NOMO-1 (cell line): ENCODE data around the gene KCNIP3.
A peak's percentile ranks its signal among the peaks of the same experiment; 100 is the strongest.
"Not testable (repeated sequence)": the region's sequence is repeated elsewhere in the genome, so short reads cannot be mapped to it uniquely, and the experiment has no call there.

Source experiments
- DNase-seq, 2 experiments: peaks; one replicate each; lab custom pipeline; 2025; ENCODE audit not compliant: unreplicated experiment in 2 of 2; lab: John Stamatoyannopoulos, UW

KCNIP3 gene

DNA sequence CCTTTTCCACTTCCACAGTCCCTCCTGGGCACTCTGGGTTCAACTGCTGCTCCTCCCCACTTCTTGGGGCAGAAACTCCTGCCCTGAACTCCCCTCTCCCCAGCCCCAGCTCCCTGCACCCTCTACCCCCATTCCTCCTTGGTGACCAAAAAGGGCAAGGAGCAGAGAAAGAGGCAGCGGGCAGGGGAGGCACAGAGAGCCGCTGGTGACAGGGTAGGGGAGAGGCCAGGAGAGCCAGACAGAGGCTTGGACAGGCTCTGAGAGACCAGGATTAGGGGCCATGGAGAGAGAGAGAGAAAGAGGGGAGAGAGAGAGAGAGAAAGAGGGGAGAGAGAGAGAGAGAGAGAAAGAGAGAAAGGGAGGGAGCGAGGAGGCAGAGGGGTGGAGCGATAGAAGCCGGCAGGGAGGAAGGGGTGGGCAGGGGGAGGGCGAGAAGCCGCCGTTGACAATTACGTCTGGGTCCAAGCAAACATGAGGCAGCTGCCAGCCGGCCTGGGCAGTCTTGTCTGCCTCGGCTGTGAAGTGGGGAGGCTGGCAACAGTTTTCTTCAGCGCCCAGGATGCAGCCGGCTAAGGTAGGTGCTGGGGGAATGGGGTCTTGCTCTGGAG is at the start of gene KCNIP3:
Gene KCNIP3 (plus strand): TSS at position 468 of the 608 bp plus-strand sequence. CDS start 92 bp downstream, at position 560.
- no peak for DNase-seq

GRCh38 chr2:95258271-95258670 is 38.9 kb upstream of the KCNIP3 start:
- no peak for DNase-seq

DNA sequence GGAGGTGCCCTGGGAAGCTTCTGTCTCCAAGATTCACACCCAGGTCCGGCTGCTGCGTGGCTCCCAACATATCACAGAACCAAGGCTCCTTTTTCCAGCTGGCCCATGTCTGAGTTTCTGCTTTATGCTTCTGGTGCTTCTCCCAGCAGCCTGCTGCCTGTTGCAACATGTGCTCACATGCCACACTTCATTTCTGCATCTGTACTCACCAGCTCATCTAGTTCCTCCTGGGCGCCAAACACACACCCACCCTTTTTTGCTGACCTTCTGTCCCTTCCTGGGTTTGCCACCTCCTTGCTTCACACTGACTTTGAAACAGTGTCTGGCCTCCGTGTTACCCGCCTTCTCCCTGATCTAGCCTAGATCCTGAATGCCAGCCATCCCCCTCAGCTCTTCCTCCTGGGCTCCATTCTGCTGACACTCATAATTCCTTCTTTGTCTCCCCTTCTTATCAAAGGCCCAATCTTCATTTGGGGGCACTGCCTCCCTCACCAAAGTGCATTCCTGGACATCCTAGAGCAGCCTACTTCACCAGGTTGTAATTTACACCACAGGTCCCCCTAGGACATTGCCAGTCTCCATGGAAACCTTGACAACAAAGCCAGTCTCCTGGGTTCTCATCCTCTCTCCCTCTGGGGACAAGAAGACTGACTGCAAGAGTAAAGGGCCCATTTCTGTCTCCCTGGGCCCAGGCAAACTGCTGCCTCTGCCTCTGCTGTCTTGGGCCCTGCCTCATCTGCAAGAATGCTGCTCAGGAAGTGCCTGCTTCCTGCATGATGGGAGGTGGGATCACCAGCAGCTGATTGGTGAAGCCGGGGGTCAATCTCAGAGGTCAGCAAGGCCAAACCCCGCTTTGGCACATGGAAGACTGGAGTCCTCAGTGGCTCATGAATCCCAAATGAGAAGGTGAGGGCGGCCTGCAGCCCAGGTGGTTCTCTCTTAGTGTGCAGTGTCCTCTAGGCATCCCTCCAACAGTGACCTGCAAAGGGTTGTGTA is 36.8 kb upstream of the KCNIP3 start:
- DNase-seq, result peak; percentile 3 to 25

DNA sequence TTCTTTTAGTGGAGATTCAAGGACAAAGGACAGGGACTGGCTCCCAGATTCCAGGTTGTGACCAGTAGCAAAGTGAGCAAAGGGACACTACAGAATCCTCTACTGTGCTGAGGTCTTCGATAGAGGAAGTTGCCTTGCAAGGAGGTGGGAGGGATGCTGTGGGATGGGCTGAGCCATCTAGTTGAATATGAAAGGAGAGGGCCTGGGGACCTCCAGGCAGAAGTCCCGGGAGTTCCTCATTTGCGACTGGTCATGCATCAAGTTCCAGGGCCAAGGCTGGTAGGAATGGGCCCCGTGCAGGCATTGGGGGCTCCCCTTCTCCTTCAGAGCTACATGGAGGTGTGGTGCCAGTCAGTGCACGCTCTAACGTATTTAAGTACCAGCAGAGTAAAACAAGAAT is 35.5 kb upstream of the KCNIP3 start:
- no peak for DNase-seq

- DNase-seq, result no peak
Measured at GRCh38 chr2:95262896-95263542, 34.1 kb upstream of the KCNIP3 start.

DNA sequence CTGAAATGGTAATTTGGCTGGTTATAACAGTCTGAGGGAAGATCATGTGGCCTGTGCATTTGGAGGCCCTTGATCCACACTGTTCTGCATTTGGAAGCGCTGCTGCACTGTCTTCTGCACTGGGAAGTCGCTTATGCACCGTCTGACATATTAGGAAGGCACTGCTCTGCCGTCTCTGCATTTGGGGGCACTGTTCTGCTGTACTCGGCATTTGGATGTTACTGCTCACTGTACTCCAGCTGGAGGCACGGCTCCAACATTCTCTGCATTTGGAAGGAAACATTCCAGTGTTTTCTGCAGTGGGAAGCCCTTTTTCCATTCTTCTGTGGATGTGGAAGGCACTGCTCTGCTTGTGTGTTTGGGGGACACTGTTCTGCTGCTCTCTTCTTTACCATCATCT is 32.5 kb upstream of the KCNIP3 start:
- DNase-seq, result no peak

DNA sequence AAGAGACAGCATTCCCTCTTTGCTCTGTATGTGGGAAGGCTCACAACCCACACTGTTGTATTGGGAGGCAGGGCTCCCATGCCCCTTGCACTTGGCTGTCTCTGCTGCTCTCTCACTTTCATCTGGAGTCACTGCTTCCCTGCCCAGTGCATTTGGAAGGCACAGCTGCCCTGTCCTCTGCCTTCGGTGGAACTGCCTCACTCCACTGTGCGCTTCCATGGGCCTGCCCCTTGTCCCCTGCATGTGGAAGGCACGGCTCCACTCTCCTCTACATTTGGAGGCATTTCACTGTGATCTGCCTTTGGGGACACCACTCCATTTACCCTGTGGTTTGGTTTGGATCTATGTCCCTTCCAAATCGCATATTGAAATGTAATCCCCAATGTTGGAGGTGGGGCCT is 32.0 kb upstream of the KCNIP3 start:
- DNase-seq, result no peak

DNA sequence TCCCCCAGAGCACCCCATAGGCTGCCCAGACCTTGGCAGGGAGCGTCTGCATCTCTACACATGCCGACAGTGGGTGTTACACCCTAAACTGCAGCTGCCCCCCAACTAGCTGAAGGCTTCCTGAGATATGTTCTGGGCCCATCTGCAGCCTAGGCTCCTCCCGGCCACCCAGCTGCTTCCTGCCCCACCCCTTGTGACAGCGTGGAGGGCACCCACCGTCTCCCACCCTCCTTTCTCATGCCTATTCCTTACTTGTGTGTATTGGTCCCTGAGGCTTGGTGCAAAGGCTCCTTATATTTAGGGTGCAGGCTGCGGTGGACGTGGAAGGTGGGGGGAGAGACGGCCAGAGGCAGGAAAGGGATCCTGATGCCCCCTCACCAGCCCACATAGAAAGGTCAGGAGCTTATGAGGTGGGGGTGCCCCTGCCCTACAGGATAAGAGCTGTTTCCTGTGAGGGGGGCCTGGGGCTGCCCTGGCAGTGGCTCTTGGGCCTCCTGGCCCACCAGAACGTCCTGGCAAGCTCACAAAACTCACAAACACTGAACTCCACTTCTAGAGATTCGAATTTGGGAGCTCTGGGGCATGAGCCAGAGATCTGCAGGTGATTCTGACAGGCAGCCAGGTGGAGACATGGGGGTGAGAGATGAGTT is 30.2 kb upstream of the KCNIP3 start:
- no peak for DNase-seq

GRCh38 chr2:95267458-95268210 is 29.5 kb upstream of the KCNIP3 start:
- DNase-seq, result no peak

DNA sequence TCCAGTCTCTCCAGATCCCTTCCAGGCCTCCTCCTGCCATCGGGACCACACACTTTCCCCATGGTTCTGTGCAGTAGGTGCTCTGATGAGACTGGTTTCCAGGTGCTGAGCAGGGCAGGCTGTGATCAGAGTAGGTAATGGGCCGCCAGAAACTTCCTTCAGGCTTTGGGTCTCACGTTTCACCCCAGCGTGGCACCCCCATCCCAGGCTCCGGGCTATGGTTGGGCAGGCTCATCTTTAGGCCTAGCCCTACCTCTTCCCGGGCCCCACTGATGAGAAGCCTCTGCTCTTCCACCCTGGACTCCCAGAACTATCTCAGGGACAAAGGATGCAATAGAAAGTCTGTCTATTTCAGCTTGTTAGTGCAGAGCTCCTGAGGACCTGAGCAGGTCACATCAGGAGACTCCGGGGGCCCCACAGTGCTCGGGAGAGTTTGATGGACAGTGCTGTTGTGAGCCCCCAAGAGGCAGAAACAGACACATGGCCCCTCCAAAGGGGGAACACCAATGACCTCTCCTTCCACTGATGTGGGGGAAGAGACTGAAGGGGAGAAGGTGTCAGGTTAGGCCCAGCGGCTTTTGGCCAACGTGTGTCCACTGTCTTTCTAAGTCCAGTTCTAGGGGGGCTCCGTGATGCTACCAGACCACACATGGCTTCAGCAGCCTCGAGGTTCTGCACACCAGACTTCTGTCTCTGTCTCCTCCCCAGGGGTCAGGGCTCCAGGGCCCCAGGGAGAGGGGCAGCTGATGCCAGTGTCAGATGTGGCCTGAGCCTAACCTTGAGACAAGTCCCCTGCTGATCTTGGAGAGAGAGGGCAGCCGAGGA is 28.7 kb upstream of the KCNIP3 start:
- DNase-seq, result no peak

DNA sequence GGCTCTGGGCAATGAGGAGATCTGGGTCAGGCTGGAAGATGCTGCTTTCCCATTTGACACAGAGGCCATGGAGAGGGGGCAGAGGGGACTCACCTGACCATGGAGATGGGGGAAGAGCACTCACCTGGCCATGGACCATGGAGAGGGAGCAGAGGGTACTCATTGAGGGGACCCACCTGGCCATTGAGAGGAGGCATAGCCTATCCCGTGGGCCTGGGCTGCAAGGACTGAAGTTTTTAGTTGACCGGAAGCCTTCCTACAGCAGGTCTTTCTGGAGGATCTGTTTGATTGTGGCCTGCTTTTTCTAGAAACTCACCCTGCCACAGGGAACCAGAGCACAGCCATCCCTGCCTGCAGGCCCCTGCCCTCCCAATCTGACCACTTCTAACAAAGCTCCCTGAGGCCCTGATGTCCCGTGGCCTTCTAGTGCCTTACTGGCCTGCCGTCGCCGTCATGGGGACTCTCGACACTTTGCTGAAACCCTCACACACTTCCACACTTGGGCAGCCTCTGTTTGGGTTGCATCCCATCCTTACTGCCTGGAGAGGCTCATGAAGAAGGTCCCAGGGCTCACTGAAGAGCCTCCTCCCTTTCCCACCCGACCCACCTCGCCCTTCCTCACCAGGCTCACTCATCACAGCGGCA is 28.0 kb upstream of the KCNIP3 start:
- no peak for DNase-seq

- DNase-seq, result not testable (repeated sequence)
Measured at GRCh38 chr2:95269745-95270144, 27.4 kb upstream of the KCNIP3 start.

- DNase-seq, result no peak
Measured at GRCh38 chr2:95270541-95271081, 26.5 kb upstream of the KCNIP3 start.

GRCh38 chr2:95271381-95271971 is 25.7 kb upstream of the KCNIP3 start:
- DNase-seq, result no peak

DNA sequence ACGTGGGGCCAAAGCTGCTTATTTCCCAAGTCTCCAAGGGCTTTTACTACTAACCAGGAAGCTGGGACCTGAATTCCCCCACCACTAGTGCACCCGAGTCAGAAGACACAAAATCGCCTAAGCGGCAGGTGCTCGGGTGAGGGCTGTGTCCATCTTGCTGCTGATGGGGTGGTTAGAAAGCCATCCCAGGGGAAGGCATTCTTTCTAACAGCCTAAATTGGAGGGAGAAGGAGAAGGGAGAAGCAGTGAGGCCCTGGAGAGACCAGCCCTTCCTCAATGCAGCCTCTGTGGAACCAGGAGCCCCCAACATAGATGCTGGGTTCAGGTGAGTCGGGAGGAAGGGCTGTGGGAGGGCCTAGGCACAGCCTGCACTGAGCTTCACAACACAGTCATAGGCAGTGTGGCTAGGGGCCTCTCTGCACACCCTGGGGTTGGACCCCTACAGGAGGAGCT is 24.8 kb upstream of the KCNIP3 start:
- no peak for DNase-seq

- DNase-seq, result no peak
Measured at GRCh38 chr2:95272781-95273180, 24.4 kb upstream of the KCNIP3 start.

- DNase-seq, result no peak
Measured at GRCh38 chr2:95273566-95274290, 23.4 kb upstream of the KCNIP3 start.
